Muscle of back (tissue), 11 donors: ENCODE results near the gene EVI5. TPM values are rescaled to one million over a fixed set of nuclear protein-coding genes. Genes with fewer than 3 reads are reported as not detected.
"Not testable (repeated sequence)": the region's sequence is repeated elsewhere in the genome, so short reads cannot be mapped to it uniquely, and the experiment has no call there.

Experiments
- DNase-seq, 3 donors: peaks; one replicate each; pipeline versions ENCODE4 v3.0.0 to v3.0.0-alpha.2; 2013
- polyA plus RNA-seq, 10 donors: library from polyadenylated mRNA; unstranded; fragments of 120-200 nt; gene quantifications; one replicate each; pipeline ENCODE4 v1.2.1, GENCODE V29; 2013; ENCODE audit not compliant: insufficient read length in 10 of 10

Gene EVI5
- polyA plus RNA-seq, 10 donors: 9.7 to 17.5 (median 13.9) TPM

- DNase-seq: peak; percentile 10 to 38 (median 27)
These were observed 10.3 kb upstream of the EVI5 start for GRCh38 chr1:92795166-92795565.

GRCh38 chr1:92792340-92792782 lies 7.5 kb upstream of the EVI5 start:
- no peak for DNase-seq

- no peak for DNase-seq
These were observed 6.7 kb upstream of the EVI5 start for GRCh38 chr1:92791487-92792066.

- no peak for DNase-seq
These were observed 6.0 kb upstream of the EVI5 start for GRCh38 chr1:92790867-92791266.

GRCh38 chr1:92790081-92790480 lies 5.2 kb upstream of the EVI5 start:
- no peak for DNase-seq

GRCh38 chr1:92786111-92786901 lies 1.4 kb upstream of the EVI5 start:
- DNase-seq: peak in 1 of 3 donors; percentile 5

GRCh38 chr1:92784021-92784638 lies 778 bp downstream of the EVI5 start:
- peak; percentile 37 to 85 (median 63) for DNase-seq

- DNase-seq: not testable (repeated sequence)
These were observed 1.4 kb downstream of the EVI5 start for GRCh38 chr1:92783550-92783949.

GRCh38 chr1:92778376-92778775 lies 6.5 kb downstream of the EVI5 start:
- DNase-seq: peak in 2 of 3 donors; percentile 33 to 37

GRCh38 chr1:92774407-92774806 lies 10.5 kb downstream of the EVI5 start:
- DNase-seq: no peak

GRCh38 chr1:92773749-92774148 lies 11.2 kb downstream of the EVI5 start:
- not testable (repeated sequence) for DNase-seq

- DNase-seq: no peak
These were observed 15.1 kb downstream of the EVI5 start for GRCh38 chr1:92769856-92770255.

- no peak for DNase-seq
These were observed 16.0 kb downstream of the EVI5 start for GRCh38 chr1:92768915-92769314.

GRCh38 chr1:92768296-92768695 lies 16.6 kb downstream of the EVI5 start:
- no peak for DNase-seq

GRCh38 chr1:92764116-92764515 lies 20.8 kb downstream of the EVI5 start:
- DNase-seq: no peak

GRCh38 chr1:92762355-92762754 lies 22.6 kb downstream of the EVI5 start:
- DNase-seq: no peak

GRCh38 chr1:92759361-92759760 lies 25.5 kb downstream of the EVI5 start:
- no peak for DNase-seq

GRCh38 chr1:92756537-92756936 lies 28.4 kb downstream of the EVI5 start:
- DNase-seq: no peak

- no peak for DNase-seq
These were observed 29.1 kb downstream of the EVI5 start for GRCh38 chr1:92755541-92756461.

GRCh38 chr1:92754719-92755050 lies 30.2 kb downstream of the EVI5 start:
- DNase-seq: no peak

GRCh38 chr1:92754000-92754718 lies 30.7 kb downstream of the EVI5 start:
- DNase-seq: peak in 1 of 3 donors; percentile 74
